GM21390 (cell line): Measurements from ENCODE around the gene TJAP1.
"Not testable (repeated sequence)": the region's sequence is repeated elsewhere in the genome, so short reads cannot be mapped to it uniquely, and the experiment has no call there.

Experiments used
- ATAC-seq: cut with Tn5 transposase; IDR thresholded peaks from one replicate; pipeline ENCODE4 v1.9.1; 2021; ENCODE audit not compliant: unreplicated experiment

Gene TJAP1

DNA sequence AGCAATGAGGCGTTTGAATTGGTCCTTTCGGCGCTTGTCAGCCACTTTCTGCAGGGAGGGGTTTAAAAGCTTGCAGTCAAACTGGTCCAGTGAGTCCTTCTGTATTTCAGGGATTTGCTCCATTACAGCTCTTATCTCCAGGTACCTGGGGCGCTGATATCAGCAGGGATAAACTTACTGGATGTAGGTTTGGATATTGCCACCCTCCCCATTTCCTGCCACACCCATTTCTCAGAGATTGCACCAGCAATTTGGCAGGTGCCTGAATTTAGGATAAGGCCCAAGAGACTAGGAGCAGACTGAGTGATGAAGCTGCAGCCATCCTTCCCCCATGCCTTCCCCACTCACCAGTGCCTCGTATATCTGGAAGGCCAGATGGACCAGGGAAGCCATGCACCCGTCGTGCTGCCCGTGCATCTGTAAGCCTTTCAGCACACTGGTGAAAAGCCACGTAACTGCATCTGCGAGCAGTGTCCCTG lies 47.2 kb downstream of the TJAP1 start:
- no peak for ATAC-seq

DNA sequence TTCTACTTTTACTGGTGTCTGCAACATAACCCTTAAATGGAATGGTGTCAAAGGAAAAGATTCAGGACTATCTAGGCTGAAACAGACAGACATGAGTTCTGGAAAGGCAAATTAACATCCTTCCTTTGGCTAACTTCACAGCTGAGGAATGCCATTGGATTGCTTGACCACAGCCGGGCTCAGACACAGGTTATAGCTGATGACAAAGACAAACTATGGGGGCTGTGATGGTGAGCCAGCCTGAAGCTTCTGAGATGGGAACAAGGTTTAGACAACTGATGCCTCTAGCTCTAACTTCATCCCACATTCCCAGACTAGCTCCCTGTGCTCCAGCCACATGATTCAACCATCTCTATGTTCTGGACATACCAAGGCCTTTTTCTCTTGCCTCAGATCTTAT lies 54.8 kb downstream of the TJAP1 start:
- ATAC-seq: no peak

DNA sequence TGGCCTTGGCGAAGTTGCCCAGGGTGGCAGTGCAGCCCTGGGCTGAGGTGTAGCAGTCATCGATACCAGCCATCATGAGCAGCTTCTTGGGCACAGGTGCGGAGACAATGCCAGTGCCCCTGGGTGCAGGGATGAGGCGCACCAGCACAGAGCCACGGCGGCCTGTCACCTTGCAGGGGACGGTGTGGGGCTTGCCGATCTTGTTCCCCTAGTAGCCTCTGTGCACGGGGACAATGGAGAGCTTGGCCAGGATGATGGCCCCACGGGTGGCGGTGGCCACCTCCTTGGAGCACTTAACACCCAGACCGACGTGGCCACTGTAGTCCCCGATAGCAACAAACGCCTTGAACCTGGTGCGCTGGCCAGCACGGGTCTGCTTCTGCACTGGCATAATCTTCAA lies 61.6 kb downstream of the TJAP1 start:
- ATAC-seq: not testable (repeated sequence)

DNA sequence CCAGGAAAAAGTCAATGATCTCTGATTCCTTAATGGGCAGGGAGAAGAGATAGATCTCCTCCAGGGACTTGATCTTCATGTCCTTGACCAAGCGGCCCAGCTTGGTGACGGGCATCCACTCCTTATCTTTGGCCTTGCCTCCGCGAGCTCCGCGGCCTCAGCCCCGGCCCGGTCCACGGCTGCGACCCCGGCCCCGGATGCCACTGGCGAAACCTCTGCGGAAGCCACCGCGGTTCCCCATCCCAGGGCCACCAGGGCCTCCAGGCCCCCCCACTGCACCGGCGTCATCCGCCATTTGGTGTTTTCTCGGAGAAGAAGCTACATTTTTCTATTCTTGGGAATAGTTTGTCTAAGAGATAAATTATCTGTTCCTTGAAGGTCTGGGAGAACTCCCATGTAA lies 62.0 kb downstream of the TJAP1 start:
- not testable (repeated sequence) for ATAC-seq

DNA sequence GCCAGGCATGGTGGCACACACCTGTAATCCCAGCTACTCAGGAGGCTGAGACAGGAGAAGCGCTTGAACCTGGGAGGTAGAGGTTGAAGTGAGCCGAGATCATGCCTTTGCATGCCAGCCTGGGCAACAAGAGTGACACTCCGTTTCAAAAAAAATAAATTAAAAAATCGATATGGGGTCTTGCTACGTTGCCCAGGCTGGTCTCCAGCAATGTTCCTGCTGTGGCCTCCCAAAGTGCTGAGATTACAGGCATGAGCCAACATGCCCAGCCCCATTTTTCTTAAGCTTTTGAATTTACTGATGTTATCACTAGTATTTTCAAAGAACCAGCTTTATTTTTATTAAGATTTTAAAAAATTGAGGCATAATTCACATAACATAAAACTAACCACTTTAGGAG lies 63.1 kb downstream of the TJAP1 start:
- no peak for ATAC-seq

DNA sequence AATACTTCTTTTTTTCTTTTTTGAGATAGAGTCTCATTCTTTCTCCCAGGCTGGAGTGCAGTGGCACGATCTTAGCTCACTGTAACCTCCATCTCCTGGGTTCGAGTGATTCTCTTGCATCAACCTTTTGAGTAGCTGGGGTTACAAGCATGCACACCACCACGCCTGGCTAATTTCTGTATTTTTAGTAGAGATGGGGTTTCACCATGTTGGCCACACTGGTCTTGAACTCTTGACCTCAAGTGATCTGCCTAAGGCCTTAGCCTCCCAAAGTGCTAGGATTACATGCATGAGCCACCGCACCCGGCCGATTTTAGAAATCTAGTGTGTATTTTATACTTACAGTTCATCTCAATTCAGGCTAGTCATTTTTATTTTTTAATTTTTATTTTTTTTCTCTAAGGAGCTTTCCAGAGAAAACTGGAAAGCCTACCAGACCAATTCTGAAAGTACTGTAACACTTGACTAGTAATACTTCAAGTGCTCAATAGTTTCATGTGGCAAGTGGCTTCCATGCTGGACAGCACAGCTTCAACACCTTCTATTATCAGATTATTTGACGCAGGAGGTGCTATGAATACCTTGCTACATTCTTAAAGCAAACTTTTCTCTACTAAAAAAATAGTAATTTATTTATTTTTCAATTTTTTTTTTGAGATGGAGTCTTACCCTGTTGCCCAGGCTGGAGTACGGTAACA lies 64.6 kb downstream of the TJAP1 start:
- peak; percentile 59 for ATAC-seq

DNA sequence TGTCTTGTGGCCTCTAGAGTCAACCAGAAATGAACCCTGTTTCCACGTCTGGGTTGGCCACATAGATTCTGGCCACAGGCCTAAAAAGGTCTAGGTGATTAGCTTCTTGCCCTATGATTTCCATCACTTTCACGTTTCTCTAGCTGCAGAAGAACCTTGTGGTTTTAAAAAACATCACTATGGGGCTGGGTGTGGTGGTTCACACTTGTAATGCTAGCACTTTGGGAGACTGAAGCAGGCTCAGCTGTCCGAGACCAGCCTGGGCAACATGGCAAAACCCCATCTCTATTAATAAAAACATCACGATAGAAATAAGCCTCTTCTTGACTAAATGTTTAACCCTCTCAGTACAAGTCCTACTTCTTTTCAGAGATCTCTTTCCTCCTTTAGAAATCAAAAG lies 67.1 kb downstream of the TJAP1 start:
- no peak for ATAC-seq

DNA sequence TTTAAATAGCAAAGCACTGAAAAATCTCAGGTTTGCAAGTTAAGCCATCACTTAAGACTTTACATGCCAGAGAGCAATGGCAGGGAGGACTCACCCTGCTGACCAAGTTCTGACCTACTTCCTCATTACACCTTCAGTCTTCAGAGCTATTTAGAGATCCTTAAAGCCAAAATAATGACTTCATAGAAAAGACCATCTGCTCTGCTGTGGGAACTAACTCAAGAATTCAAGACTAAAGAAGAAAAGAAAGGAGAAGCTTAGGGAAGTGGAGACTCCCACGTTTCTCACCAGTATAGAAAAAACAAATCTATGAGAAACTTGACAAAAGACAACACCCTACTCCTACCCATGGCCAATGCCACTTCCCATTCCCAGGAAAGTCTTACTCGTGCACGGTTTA lies 69.9 kb downstream of the TJAP1 start:
- no peak for ATAC-seq
